CD4-positive, CD25-positive, alpha-beta regulatory T cell (primary cell): ENCODE measurements around the gene B4GALNT3. TPM values are rescaled to one million over a fixed set of nuclear protein-coding genes. Genes with fewer than 3 reads are reported as not detected.

Source experiments
- ATAC-seq, 2 donors: fragments of 150-1000 bp; cut with Tn5 transposase; one replicate each; pipeline ENCODE4 v1.10.0; 2021; ENCODE audit warnings: low read depth in 2 of 2, moderate number of reproducible peaks in 2 of 2, moderate library complexity in 1 of 2
- DNase-seq, 3 donors: peaks; one replicate each; pipeline versions ENCODE4 v3.0.0 to v3.0.0-alpha.2; 2012 to 2022; ENCODE audit warnings: mixed read lengths in 1 of 3
- H3K27ac ChIP-seq: one replicate; pipeline ENCODE4 v1.7.0; 2013; ENCODE audit warnings: mild to moderate bottlenecking, low read length; ENCODE audit not compliant: insufficient read depth, poor library complexity, severe bottlenecking
- H3K27me3 ChIP-seq: one replicate; pipeline ENCODE4 v1.7.0; 2013; ENCODE audit warnings: low read length; ENCODE audit not compliant: control insufficient read depth, insufficient read depth
- H3K36me3 ChIP-seq: one replicate; pipeline ENCODE4 v1.7.0; 2013; ENCODE audit warnings: mild to moderate bottlenecking, low read length, moderate library complexity; ENCODE audit not compliant: control insufficient read depth, insufficient read depth
- H3K4me1 ChIP-seq: 2 replicates; pipeline ENCODE4 v1.7.0; 2013; ENCODE audit warnings: mild to moderate bottlenecking, low read length; ENCODE audit not compliant: insufficient read depth, control insufficient read depth, poor library complexity, severe bottlenecking
- H3K4me3 ChIP-seq: one replicate; pipeline ENCODE4 v1.7.0; 2013; ENCODE audit warnings: low read depth, mild to moderate bottlenecking, low read length, moderate library complexity
- H3K9me3 ChIP-seq, 2 experiments: 1 replicate in 1 of 2; 2 replicates in 1 of 2; pipeline ENCODE4 v1.7.0; 2013; ENCODE audit warnings: low read length in 2 of 2, mild to moderate bottlenecking in 1 of 2, moderate library complexity in 1 of 2; ENCODE audit not compliant: control insufficient read depth in 2 of 2
- H3K27ac Mint-ChIP-seq, 3 donors: one replicate each; pipeline ENCODE4 v1.8.0; 2020 to 2022; ENCODE audit warnings: mild to moderate bottlenecking in 3 of 3, mixed read lengths in 3 of 3, moderate library complexity in 2 of 3
- H3K27me3 Mint-ChIP-seq: one replicate; pipeline ENCODE4 v1.8.0; 2022; ENCODE audit warnings: mild to moderate bottlenecking, mixed read lengths
- H3K36me3 Mint-ChIP-seq: one replicate; pipeline ENCODE4 v1.8.0; 2020; ENCODE audit warnings: mixed read lengths
- H3K4me1 Mint-ChIP-seq, 4 donors: one replicate each; pipeline ENCODE4 v1.8.0; 2020 to 2022; ENCODE audit warnings: mixed read lengths in 4 of 4, mild to moderate bottlenecking in 1 of 4
- H3K4me3 Mint-ChIP-seq, 4 donors: one replicate each; pipeline ENCODE4 v1.8.0; 2020 to 2022; ENCODE audit warnings: mild to moderate bottlenecking in 4 of 4, mixed read lengths in 4 of 4, moderate library complexity in 3 of 4
- H3K9me3 Mint-ChIP-seq, 7 donors: one replicate each; pipeline ENCODE4 v1.8.0; 2020 to 2022; ENCODE audit warnings: mixed read lengths in 7 of 7, mild to moderate bottlenecking in 3 of 7, moderate library complexity in 2 of 7
- polyA plus RNA-seq, 4 donors: library from polyadenylated mRNA; unstranded; fragments of 300-500 nt; fragmentation: Illumina TruSeq; gene quantifications; one replicate each; pipeline ENCODE4 v1.2.3, GENCODE V29; 2021
- total RNA-seq: library from RNA; stranded (reverse); gene quantifications from one replicate; pipeline ENCODE4 v1.2.3, GENCODE V29; 2022

The B4GALNT3 gene
- total and polyA plus RNA-seq, 5 donors from 2014 or later = 0.06 to 2.1 (median 1.0) TPM

- Histone ChIP-seq H3K4me1 (peaks cover 23% of the 10 kb centered on the region), H3K4me3 (no peak overlapping the region)
Observed at GRCh38 chr12:542395-543113, 82.8 kb downstream of the B4GALNT3 start.

DNA sequence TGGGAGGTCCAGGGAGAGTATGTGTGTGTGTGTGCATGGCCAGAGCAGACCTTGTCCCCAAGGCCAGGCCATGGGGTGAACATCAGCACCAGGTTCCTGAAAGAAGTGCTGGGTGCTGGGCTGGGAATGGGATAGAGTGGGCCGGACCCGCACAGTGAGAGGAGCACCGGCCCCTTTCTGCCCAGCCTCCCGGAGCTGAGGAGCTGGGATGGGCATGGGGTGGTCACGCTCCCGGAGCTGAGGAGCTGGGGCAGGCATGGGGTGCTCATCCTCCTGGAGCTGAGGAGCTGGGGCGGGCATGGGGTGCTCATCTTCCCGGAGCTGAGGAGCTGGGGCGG, 83.3 kb downstream of the B4GALNT3 start:
- H3K4me1 ChIP-seq = peaks cover 23% of the 10 kb centered on the region
- H3K9me3 ChIP-seq = no peaks in the 10 kb centered on the region
- no peak for ATAC-seq
- no peaks in the 10 kb centered on the region for H3K27me3 ChIP-seq
- no peaks in the 10 kb centered on the region for H3K36me3 ChIP-seq
- peaks cover 0 to 1% (median 0%) of the 10 kb centered on the region in 7 donors for H3K9me3 Mint-ChIP-seq
- H3K27me3 Mint-ChIP-seq = peaks cover 10% of the 10 kb centered on the region
- H3K36me3 Mint-ChIP-seq = no peaks in the 10 kb centered on the region
- no peak overlapping the region for H3K4me3 ChIP-seq
- H3K4me3 Mint-ChIP-seq = no peak overlapping the region
- H3K4me1 Mint-ChIP-seq = peaks cover 0 to 44% (median 6%) of the 10 kb centered on the region in 4 donors
- no peak overlapping the region for H3K27ac ChIP-seq
- H3K27ac Mint-ChIP-seq = no peak overlapping the region
- no peak for DNase-seq

More at GRCh38 chr12:542395-543113, 82.8 kb downstream of the B4GALNT3 start:
- Mint-ChIP-seq H3K27me3 (peaks cover 13% of the 10 kb centered on the region), H3K9me3 (peaks cover 0 to 1% (median 0%) of the 10 kb centered on the region in 7 donors), H3K4me3 (no peak overlapping the region), H3K36me3 (no peaks in the 10 kb centered on the region), H3K27ac (no peak overlapping the region), H3K4me1 (peaks cover 0 to 44% (median 6%) of the 10 kb centered on the region in 4 donors)
- H3K27me3 ChIP-seq = no peaks in the 10 kb centered on the region
- H3K27ac ChIP-seq = no peak overlapping the region
- no peaks in the 10 kb centered on the region for H3K36me3 ChIP-seq
- ATAC-seq (no peak), DNase-seq (no peak)
- no peaks in the 10 kb centered on the region for H3K9me3 ChIP-seq

- peaks cover 0 to 1% (median 0%) of the 10 kb centered on the region in 7 donors for H3K9me3 Mint-ChIP-seq
- H3K9me3 ChIP-seq = no peaks in the 10 kb centered on the region
- peak overlapping the region in 1 of 3 donors; percentile 22 for H3K27ac Mint-ChIP-seq
- H3K27ac ChIP-seq = no peak overlapping the region
- H3K4me1 Mint-ChIP-seq = peaks cover 0 to 43% (median 5%) of the 10 kb centered on the region in 4 donors
- no peaks in the 10 kb centered on the region for H3K27me3 ChIP-seq
- no peak overlapping the region for H3K4me3 ChIP-seq
- no peak for DNase-seq
- H3K4me1 ChIP-seq = peaks cover 14% of the 10 kb centered on the region
- no peak overlapping the region for H3K4me3 Mint-ChIP-seq
- no peaks in the 10 kb centered on the region for H3K36me3 ChIP-seq
- no peaks in the 10 kb centered on the region for H3K36me3 Mint-ChIP-seq
- peaks cover 10% of the 10 kb centered on the region for H3K27me3 Mint-ChIP-seq
- no peak for ATAC-seq
Observed at GRCh38 chr12:544142-544541, 84.4 kb downstream of the B4GALNT3 start.

GRCh38 chr12:544941-545635, 85.3 kb downstream of the B4GALNT3 start:
- Histone ChIP-seq H3K36me3 (no peaks in the 10 kb centered on the region), H3K27me3 (no peaks in the 10 kb centered on the region), H3K27ac (no peak overlapping the region), H3K9me3 (no peaks in the 10 kb centered on the region), H3K4me3 (no peak overlapping the region), H3K4me1 (peaks cover 8% of the 10 kb centered on the region)
- Mint-ChIP-seq H3K27ac (no peak overlapping the region), H3K9me3 (peaks cover 0 to 1% (median 0%) of the 10 kb centered on the region in 7 donors), H3K27me3 (peaks cover 10% of the 10 kb centered on the region), H3K4me1 (peaks cover 0 to 42% (median 2%) of the 10 kb centered on the region in 4 donors), H3K36me3 (no peaks in the 10 kb centered on the region), H3K4me3 (no peak overlapping the region)
- DNase-seq (no peak), ATAC-seq (no peak)

DNA sequence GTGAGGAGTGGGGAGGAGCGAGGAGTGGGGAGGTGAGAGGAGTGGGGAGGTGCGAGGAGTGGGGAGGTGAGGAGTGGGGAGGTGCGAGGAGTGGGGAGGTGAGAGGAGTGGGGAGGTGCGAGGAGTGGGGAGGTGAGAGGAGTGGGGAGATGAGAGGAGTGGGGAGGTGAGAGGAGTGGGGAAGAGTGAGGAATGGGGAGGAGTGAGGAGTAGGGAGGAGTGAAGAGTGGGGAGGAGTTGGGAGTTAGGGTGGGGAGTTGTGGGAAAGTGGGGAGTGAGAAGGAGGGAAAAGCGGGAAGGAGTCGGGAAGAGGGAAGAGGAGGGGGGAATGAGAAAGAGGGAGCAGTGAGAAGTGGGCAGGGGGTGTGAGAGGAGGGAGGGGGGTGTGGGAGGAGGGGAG, 86.1 kb downstream of the B4GALNT3 start:
- Histone ChIP-seq H3K4me1 (peaks cover 8% of the 10 kb centered on the region), H3K9me3 (no peaks in the 10 kb centered on the region), H3K36me3 (no peaks in the 10 kb centered on the region), H3K27ac (no peak overlapping the region), H3K27me3 (no peaks in the 10 kb centered on the region), H3K4me3 (no peak overlapping the region)
- H3K36me3 Mint-ChIP-seq = no peaks in the 10 kb centered on the region
- no peak for DNase-seq
- H3K4me1 Mint-ChIP-seq = peaks cover 0 to 42% (median 2%) of the 10 kb centered on the region in 4 donors
- peaks cover 14% of the 10 kb centered on the region for H3K27me3 Mint-ChIP-seq
- no peaks in the 10 kb centered on the region for H3K9me3 Mint-ChIP-seq
- no peak for ATAC-seq
- H3K4me3 Mint-ChIP-seq = no peak overlapping the region
- H3K27ac Mint-ChIP-seq = no peak overlapping the region

GRCh38 chr12:546265-546919, 86.7 kb downstream of the B4GALNT3 start:
- Mint-ChIP-seq H3K27ac (no peak overlapping the region), H3K4me3 (no peak overlapping the region), H3K4me1 (peaks cover 0 to 45% (median 3%) of the 10 kb centered on the region in 4 donors), H3K27me3 (peaks cover 18% of the 10 kb centered on the region), H3K36me3 (no peaks in the 10 kb centered on the region), H3K9me3 (no peaks in the 10 kb centered on the region)
- no peaks in the 10 kb centered on the region for H3K9me3 ChIP-seq
- H3K4me1 ChIP-seq = peaks cover 8% of the 10 kb centered on the region
- no peak overlapping the region for H3K27ac ChIP-seq
- ATAC-seq (no peak), DNase-seq (no peak)
- H3K27me3 ChIP-seq = no peaks in the 10 kb centered on the region
- no peak overlapping the region for H3K4me3 ChIP-seq
- H3K36me3 ChIP-seq = no peaks in the 10 kb centered on the region

- DNase-seq (peak; percentile 47 to 63 (median 54)), ATAC-seq (peak; percentile 56 to 64)
- Histone ChIP-seq H3K4me3 (no peak overlapping the region), H3K27me3 (no peaks in the 10 kb centered on the region), H3K36me3 (no peaks in the 10 kb centered on the region), H3K27ac (no peak overlapping the region), H3K9me3 (no peaks in the 10 kb centered on the region), H3K4me1 (peaks cover 8% of the 10 kb centered on the region)
- no peaks in the 10 kb centered on the region for H3K36me3 Mint-ChIP-seq
- H3K4me1 Mint-ChIP-seq = peaks cover 0 to 51% (median 8%) of the 10 kb centered on the region in 4 donors
- no peaks in the 10 kb centered on the region for H3K9me3 Mint-ChIP-seq
- no peak overlapping the region for H3K4me3 Mint-ChIP-seq
- no peak overlapping the region for H3K27ac Mint-ChIP-seq
- H3K27me3 Mint-ChIP-seq = peaks cover 18% of the 10 kb centered on the region
Observed at GRCh38 chr12:546920-547845, 87.4 kb downstream of the B4GALNT3 start.
